Type B pancreatic cell (in vitro differentiated cells): ENCODE data around the gene GNA12. TPM values are rescaled to one million over a fixed set of nuclear protein-coding genes. Genes with fewer than 3 reads are reported as not detected.
A peak's percentile ranks its signal among the peaks of the same experiment; 100 is the strongest.

Source experiments
- DNase-seq: peaks from one replicate; pipeline ENCODE4 v3.0.0; 2021; ENCODE audit warnings: mixed read lengths; ENCODE audit not compliant: unreplicated experiment; ENCODE audit errors: extremely low spot score
- H3K27ac Mint-ChIP-seq: 2 replicates; pipeline ENCODE4 v1.8.0; 2021; ENCODE audit warnings: mild to moderate bottlenecking, mixed read lengths
- H3K27me3 Mint-ChIP-seq: 2 replicates; pipeline ENCODE4 v1.8.0; 2021; ENCODE audit warnings: mixed read lengths
- H3K36me3 Mint-ChIP-seq: 2 replicates; pipeline ENCODE4 v1.8.0; 2021; ENCODE audit warnings: mixed read lengths
- H3K4me1 Mint-ChIP-seq: one replicate; pipeline ENCODE4 v1.8.0; 2021; ENCODE audit warnings: mixed read lengths; ENCODE audit not compliant: unreplicated experiment
- H3K4me3 Mint-ChIP-seq: 2 replicates; pipeline ENCODE4 v1.8.0; 2021; ENCODE audit warnings: mild to moderate bottlenecking, mixed read lengths
- H3K9me3 Mint-ChIP-seq: 2 replicates; pipeline ENCODE4 v1.8.0; 2021; ENCODE audit warnings: mixed read lengths
- total RNA-seq: library from RNA; stranded (reverse); gene quantifications from 2 replicates; pipeline ENCODE4 v1.2.1, GENCODE V29; 2021; ENCODE audit warnings: low replicate concordance
- TF ChIP-seq, protein P1 (sequence below): fragments of 200-600 bp; sonication (generic); conservative IDR thresholded peaks from 2 replicates; pipeline ENCODE4 v1.5.0; 2021; ENCODE audit warnings: antibody characterized with exemption, mild to moderate bottlenecking

The GNA12 gene
- total RNA-seq, 1 donor from 2014 or later = 46.2 TPM

DNA sequence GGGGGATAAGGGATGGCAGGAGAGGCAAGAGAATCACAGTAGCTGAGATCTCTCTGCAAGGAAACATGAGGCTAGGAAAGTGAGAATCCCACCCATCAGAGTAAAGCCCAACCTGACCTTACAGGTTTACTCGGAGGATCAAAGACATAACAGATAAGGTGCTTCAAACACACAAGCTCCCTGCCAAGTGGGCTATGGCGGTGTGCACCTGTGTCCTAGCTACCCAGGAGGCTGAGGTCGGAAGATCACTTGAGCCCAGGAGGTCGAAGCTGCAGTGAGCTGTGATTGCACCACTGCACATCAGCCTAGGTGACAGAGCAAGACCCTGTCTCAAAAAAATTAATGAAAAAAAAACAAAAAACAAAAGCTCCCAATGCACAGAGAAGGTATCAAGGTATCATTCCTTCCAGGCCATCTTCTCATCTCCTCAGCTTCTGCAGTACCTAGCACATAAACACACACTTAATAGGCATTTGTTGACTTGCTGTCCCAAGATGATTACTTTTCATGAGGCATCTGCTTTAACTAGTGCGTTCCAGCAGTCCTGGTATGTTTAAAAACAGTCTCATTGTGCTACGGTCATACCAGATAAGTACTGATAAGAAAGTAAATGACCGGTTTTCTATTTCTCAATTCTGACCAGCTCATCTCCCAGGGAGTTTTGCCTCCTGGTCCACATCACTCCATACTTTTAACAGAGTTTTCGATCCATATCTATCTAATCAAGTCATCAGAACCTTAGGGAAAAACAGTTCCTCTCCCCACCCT, 13.3 kb downstream of the GNA12 start:
- H3K4me3 Mint-ChIP-seq = no peak overlapping the region
- TF ChIP-seq, protein P1, sequence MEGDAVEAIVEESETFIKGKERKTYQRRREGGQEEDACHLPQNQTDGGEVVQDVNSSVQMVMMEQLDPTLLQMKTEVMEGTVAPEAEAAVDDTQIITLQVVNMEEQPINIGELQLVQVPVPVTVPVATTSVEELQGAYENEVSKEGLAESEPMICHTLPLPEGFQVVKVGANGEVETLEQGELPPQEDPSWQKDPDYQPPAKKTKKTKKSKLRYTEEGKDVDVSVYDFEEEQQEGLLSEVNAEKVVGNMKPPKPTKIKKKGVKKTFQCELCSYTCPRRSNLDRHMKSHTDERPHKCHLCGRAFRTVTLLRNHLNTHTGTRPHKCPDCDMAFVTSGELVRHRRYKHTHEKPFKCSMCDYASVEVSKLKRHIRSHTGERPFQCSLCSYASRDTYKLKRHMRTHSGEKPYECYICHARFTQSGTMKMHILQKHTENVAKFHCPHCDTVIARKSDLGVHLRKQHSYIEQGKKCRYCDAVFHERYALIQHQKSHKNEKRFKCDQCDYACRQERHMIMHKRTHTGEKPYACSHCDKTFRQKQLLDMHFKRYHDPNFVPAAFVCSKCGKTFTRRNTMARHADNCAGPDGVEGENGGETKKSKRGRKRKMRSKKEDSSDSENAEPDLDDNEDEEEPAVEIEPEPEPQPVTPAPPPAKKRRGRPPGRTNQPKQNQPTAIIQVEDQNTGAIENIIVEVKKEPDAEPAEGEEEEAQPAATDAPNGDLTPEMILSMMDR = no peak
- peaks cover 32% of the 10 kb centered on the region for H3K36me3 Mint-ChIP-seq
- DNase-seq = no peak
- no peaks in the 10 kb centered on the region for H3K27me3 Mint-ChIP-seq
- H3K4me1 Mint-ChIP-seq = peaks cover 24% of the 10 kb centered on the region
- H3K9me3 Mint-ChIP-seq = no peaks in the 10 kb centered on the region
- H3K27ac Mint-ChIP-seq = no peak overlapping the region

DNA sequence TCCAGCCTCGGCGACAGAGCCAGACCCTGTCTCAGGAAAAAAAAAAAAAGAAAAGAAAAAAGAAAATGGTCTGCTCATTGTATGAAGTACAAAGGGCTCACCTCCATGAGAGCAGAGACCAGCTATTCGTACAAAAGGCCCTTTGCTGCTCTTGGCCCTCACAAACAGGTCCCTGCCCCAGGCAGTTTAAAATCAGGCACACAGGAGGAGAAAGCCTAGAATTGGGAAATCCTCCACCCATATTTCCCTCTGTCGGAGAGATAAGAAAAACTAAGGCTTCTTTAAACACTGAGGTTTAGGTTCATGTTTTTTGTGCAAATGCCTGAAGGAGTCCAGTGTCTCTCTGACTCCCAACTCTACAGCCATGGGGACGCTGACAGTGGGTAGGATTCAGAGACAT, 15.1 kb downstream of the GNA12 start:
- TF ChIP-seq, protein P1 = no peak
- no peak for DNase-seq
- Mint-ChIP-seq H3K27ac (no peak overlapping the region), H3K4me3 (no peak overlapping the region), H3K27me3 (no peaks in the 10 kb centered on the region), H3K9me3 (no peaks in the 10 kb centered on the region), H3K36me3 (peaks cover 24% of the 10 kb centered on the region), H3K4me1 (peaks cover 42% of the 10 kb centered on the region)

DNA sequence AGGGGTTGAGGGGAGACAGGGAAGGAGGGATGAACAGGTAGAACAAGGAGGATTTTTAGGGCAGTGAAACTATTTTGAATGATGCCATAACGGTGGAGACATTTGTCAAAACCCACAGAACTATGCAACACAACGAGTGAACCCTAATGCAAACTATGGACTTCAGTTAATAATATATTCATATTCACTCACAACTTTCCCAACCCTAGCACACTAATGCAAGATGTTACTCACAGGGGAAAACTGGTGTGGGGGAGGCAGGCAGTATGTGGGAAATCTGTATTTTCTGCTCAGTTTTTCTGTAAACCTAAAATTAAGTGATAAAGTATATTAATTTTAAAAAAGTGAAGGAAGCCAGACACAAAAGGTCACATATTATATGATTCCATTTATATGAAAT, 17.3 kb downstream of the GNA12 start:
- Mint-ChIP-seq H3K27ac (no peak overlapping the region), H3K4me1 (peaks cover 46% of the 10 kb centered on the region), H3K27me3 (no peaks in the 10 kb centered on the region), H3K9me3 (no peaks in the 10 kb centered on the region), H3K4me3 (no peak overlapping the region), H3K36me3 (peaks cover 12% of the 10 kb centered on the region)
- DNase-seq = no peak
- TF ChIP-seq, protein P1 = no peak

DNA sequence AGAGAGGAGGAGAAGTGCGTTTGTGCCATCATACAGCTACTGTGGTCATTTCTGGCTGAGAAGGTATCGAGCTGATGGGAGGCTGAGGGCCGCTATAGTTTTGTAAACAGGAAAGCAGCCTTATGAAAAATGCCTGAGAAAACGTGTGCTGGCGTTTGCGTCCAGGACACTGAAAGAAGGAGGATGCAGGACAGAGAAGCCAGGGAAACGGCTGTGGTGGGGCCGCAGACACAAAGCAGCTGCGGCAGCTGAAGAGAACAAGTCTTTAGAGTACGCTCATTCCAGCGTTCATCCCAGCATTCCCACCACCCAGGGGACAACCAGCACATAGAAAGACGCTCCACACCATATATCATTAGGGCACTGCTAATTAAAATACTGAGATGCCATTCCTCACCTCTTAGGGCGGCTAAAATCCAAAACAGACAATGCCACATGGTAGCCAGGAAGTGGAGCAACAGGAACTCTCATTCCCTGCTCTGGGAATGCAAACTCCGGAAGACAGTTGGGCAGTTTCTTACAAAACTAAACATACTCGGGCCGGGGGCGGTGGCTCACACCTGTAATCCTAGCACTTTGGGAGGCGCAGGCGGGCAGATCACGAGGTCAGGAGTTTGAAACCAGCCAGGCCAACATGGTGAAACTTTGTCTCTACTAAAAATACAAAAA, 18.4 kb downstream of the GNA12 start:
- peaks cover 53% of the 10 kb centered on the region for H3K4me1 Mint-ChIP-seq
- TF ChIP-seq, protein P1 = no peak
- DNase-seq = no peak
- no peaks in the 10 kb centered on the region for H3K27me3 Mint-ChIP-seq
- H3K27ac Mint-ChIP-seq = no peak overlapping the region
- H3K9me3 Mint-ChIP-seq = no peaks in the 10 kb centered on the region
- H3K4me3 Mint-ChIP-seq = peak overlapping the region; percentile 1
- peaks cover 16% of the 10 kb centered on the region for H3K36me3 Mint-ChIP-seq

DNA sequence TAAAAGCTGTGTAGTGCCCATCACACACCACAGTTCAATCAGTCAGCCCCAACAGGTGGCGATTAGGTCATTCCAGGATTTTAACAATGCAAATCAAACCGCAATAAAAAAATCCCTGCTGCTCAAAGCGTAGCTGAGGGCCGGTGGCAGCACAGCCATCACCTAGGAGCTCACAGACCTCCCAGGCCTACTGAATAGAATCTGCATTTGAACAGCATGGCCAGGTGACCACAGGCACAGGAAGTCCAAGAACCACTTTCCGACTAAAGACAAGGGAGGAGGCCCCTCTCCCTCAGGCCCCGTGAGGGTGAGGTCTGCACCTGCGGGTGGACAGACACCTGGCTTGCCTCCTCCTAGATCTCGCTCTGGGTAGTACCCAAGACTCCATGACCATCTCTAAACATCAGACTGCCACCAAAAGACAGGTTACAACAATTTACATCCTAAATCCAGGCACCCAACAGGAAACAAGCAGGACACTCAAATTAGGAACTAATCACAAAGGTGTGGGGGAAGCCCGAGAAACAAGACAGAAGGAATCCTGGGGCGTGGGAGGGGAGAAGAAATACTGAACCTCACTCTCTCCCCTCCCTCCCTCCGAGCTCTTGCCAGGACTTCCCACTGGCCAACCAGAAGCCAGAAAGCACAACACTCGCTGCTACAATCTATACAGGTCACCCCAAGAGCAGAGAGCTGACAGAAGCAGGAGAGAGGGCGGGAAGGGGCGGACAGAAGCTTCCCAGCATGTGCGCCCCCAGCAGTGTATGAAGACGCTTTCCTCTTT, 19.2 kb downstream of the GNA12 start:
- no peaks in the 10 kb centered on the region for H3K9me3 Mint-ChIP-seq
- TF ChIP-seq, protein P1 = no peak
- peaks cover 58% of the 10 kb centered on the region for H3K4me1 Mint-ChIP-seq
- peak overlapping the region; percentile 1 for H3K4me3 Mint-ChIP-seq
- no peak for DNase-seq
- peaks cover 18% of the 10 kb centered on the region for H3K36me3 Mint-ChIP-seq
- no peaks in the 10 kb centered on the region for H3K27me3 Mint-ChIP-seq
- H3K27ac Mint-ChIP-seq = peak overlapping the region; percentile 30
